Neural progenitor cell (in vitro differentiated cells): ENCODE data around the gene CHD6.

ENCODE experiments used
- EZH2 ChIP-seq: fragments of 200-600 bp; sonication (generic); IDR thresholded peaks from 2 replicates; pipeline ENCODE4 v1.6.1; 2017; ENCODE audit warnings: antibody characterized with exemption, mild to moderate bottlenecking, moderate library complexity
- EZH2phosphoT487 ChIP-seq: fragments of 200-600 bp; sonication (generic); IDR thresholded peaks from 2 replicates; pipeline ENCODE4 v1.6.1; 2017; ENCODE audit warnings: antibody characterized with exemption
- TF ChIP-seq, protein P1 (sequence below): fragments of 200-600 bp; sonication (generic); IDR thresholded peaks from 2 replicates; pipeline ENCODE4 v1.5.1; 2017; ENCODE audit warnings: antibody characterized with exemption, mild to moderate bottlenecking

DNA sequence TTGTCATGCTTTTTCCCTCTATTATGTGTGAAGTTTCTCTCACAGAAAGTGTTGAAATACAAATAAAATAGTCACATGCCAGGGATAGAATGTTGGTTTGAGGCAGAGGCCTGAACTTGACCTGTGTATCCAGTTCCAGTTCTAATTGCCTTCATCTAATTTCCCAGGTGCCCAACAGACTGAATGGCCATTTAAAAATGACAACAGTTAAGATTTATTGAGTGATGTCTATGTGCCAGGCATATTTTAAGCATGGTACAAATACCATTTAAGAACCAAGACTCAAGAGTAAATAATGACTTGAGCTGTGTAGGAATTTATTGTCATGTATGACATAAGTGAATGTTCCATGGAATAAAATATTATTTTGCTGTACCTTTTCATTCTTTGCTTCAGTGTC lies 163.9 kb downstream of the CHD6 start:
- TF ChIP-seq, protein P1, sequence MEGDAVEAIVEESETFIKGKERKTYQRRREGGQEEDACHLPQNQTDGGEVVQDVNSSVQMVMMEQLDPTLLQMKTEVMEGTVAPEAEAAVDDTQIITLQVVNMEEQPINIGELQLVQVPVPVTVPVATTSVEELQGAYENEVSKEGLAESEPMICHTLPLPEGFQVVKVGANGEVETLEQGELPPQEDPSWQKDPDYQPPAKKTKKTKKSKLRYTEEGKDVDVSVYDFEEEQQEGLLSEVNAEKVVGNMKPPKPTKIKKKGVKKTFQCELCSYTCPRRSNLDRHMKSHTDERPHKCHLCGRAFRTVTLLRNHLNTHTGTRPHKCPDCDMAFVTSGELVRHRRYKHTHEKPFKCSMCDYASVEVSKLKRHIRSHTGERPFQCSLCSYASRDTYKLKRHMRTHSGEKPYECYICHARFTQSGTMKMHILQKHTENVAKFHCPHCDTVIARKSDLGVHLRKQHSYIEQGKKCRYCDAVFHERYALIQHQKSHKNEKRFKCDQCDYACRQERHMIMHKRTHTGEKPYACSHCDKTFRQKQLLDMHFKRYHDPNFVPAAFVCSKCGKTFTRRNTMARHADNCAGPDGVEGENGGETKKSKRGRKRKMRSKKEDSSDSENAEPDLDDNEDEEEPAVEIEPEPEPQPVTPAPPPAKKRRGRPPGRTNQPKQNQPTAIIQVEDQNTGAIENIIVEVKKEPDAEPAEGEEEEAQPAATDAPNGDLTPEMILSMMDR, result no peak
- TF ChIP-seq EZH2 (no peak), EZH2phosphoT487 (no peak)
